HepG2 (cell line): ENCODE measurements around the gene CLEC18B.
"Not testable (repeated sequence)": the region's sequence is repeated elsewhere in the genome, so short reads cannot be mapped to it uniquely, and the experiment has no call there.

ENCODE experiments used
- AFF4 ChIP-seq: sonication (generic); formaldehyde crosslinking; IDR thresholded peaks from 2 replicates; pipeline ENCODE4 v1.4.0; 2020; ENCODE audit warnings: missing genetic modification reagents
- CREBL2 ChIP-seq: sonication (generic); formaldehyde crosslinking; IDR thresholded peaks from 2 replicates; pipeline ENCODE4 v1.8.1; 2023; ENCODE audit warnings: missing genetic modification reagents, mild to moderate bottlenecking, borderline replicate concordance
- CTCF ChIP-seq: sonication (generic); formaldehyde crosslinking; IDR thresholded peaks from 2 replicates; pipeline ENCODE4 v1.5.0; 2020; ENCODE audit warnings: mild to moderate bottlenecking, missing genetic modification reagents, moderate library complexity
- EP300 ChIP-seq, 3 experiments: sonication (generic) in 1 of 3; formaldehyde crosslinking in 1 of 3; IDR thresholded peaks; 2 replicates each; pipeline versions ENCODE4 v1.5.1 to v1.6.1; 2011 to 2020; ENCODE audit warnings: low read depth in 2 of 3, low read length in 2 of 3, borderline replicate concordance in 1 of 3, improper control_type of control experiment in 1 of 3, mild to moderate bottlenecking in 1 of 3, missing genetic modification reagents in 1 of 3, moderate library complexity in 1 of 3
- MYC ChIP-seq: sonication (generic); formaldehyde crosslinking; IDR thresholded peaks from 2 replicates; pipeline ENCODE4 v1.9.0; 2021; ENCODE audit warnings: missing genetic modification reagents, borderline replicate concordance
- NCOA1 ChIP-seq: sonication (generic); formaldehyde crosslinking; IDR thresholded peaks from 2 replicates; pipeline ENCODE4 v1.9.0; 2021; ENCODE audit warnings: missing genetic modification reagents
- PATZ1 ChIP-seq: sonication (generic); formaldehyde crosslinking; IDR thresholded peaks from 2 replicates; pipeline ENCODE4 v1.4.0; 2020; ENCODE audit warnings: missing genetic modification reagents
- POLR2AphosphoS2 ChIP-seq: IDR thresholded peaks from 2 replicates; pipeline ENCODE4 v1.6.1; 2011; ENCODE audit warnings: low read depth, low read length, improper control_type of control experiment
- SP1 ChIP-seq, 2 experiments: fragments of 450-650 bp in 1 of 2; sonication (generic) in 1 of 2; formaldehyde crosslinking in 1 of 2; IDR thresholded peaks; 2 replicates each; pipeline versions ENCODE4 v1.4.0 to v1.6.1; 2016 to 2020; ENCODE audit warnings: missing genetic modification reagents in 1 of 2
- ZFP41 ChIP-seq: sonication (generic); formaldehyde crosslinking; IDR thresholded peaks from 2 replicates; pipeline ENCODE4 v1.4.0; 2020; ENCODE audit warnings: mild to moderate bottlenecking, missing genetic modification reagents, borderline replicate concordance
- ZHX1 ChIP-seq: sonication (generic); formaldehyde crosslinking; IDR thresholded peaks from 2 replicates; pipeline ENCODE4 v1.8.1; 2022; ENCODE audit warnings: low read depth, mild to moderate bottlenecking, missing genetic modification reagents
- ZNF431 ChIP-seq: sonication (generic); formaldehyde crosslinking; IDR thresholded peaks from 2 replicates; pipeline ENCODE4 v1.9.0; 2022; ENCODE audit warnings: missing genetic modification reagents, low read depth, mild to moderate bottlenecking, borderline replicate concordance
- ZNF674 ChIP-seq: sonication (generic); formaldehyde crosslinking; IDR thresholded peaks from 2 replicates; pipeline ENCODE4 v1.5.0; 2020; ENCODE audit warnings: low read depth, mild to moderate bottlenecking, missing genetic modification reagents

GRCh38 chr16:74423721-74424120 is 2.4 kb upstream of the CLEC18B start:
- not testable (repeated sequence) for TF ChIP-seq CREBL2 (CRISPR knock-in tag); PATZ1 (CRISPR knock-in tag); CTCF; EP300 (IDR thresholded peaks at IDR 0.05; ENCODE audit: low read depth in 2 of 2, low read length in 2 of 2); EP300 (CRISPR knock-in tag; IDR thresholded peaks at IDR 0.05; ENCODE audit: borderline replicate concordance); ZNF431 (CRISPR knock-in tag); POLR2AphosphoS2; SP1 (IDR thresholded peaks at IDR 0.05); SP1 (CRISPR knock-in tag; IDR thresholded peaks at IDR 0.05); MYC (CRISPR knock-in tag); ZFP41 (CRISPR knock-in tag); ZHX1 (CRISPR knock-in tag); ZNF674 (CRISPR knock-in tag); NCOA1 (CRISPR knock-in tag); AFF4
